ENCODE results near the gene CDC20.

- no peak for TF ChIP-seq CTCF (conservative IDR thresholded peaks at IDR 0.05; ENCODE audit: low read depth in 2 of 2)
- TF ChIP-seq POLR2AphosphoS5 (IDR thresholded peaks at IDR 0.05; ENCODE audit: low read depth): no peak
- no peak for TF ChIP-seq JUNB (IDR thresholded peaks at IDR 0.05; ENCODE audit: unreplicated experiment)
- TF ChIP-seq EZH2phosphoT487 (IDR thresholded peaks at IDR 0.05; ENCODE audit: unreplicated experiment): no peak
- no peak for TF ChIP-seq EZH2 (IDR thresholded peaks at IDR 0.05; ENCODE audit: low read depth, unreplicated experiment)
- no peak for TF ChIP-seq STAT1 (IDR thresholded peaks at IDR 0.05; ENCODE audit: unreplicated experiment)
- no peak for TF ChIP-seq ZNF462 (CRISPR knock-in tag; IDR thresholded peaks at IDR 0.05)
- TF ChIP-seq REST (IDR thresholded peaks at IDR 0.05; ENCODE audit: unreplicated experiment): no peak
- no peak for TF ChIP-seq ZNF114 (CRISPR knock-in tag; IDR thresholded peaks at IDR 0.05)
Observed at GRCh38 chr1:43331688-43332087, 27.1 kb upstream of the CDC20 start.

All from GM23338 (cell line).